Measurements from ENCODE around the gene ATP9A.
"Not testable (repeated sequence)": the region's sequence is repeated elsewhere in the genome, so short reads cannot be mapped to it uniquely, and the experiment has no call there.

Gene ATP9A

DNA sequence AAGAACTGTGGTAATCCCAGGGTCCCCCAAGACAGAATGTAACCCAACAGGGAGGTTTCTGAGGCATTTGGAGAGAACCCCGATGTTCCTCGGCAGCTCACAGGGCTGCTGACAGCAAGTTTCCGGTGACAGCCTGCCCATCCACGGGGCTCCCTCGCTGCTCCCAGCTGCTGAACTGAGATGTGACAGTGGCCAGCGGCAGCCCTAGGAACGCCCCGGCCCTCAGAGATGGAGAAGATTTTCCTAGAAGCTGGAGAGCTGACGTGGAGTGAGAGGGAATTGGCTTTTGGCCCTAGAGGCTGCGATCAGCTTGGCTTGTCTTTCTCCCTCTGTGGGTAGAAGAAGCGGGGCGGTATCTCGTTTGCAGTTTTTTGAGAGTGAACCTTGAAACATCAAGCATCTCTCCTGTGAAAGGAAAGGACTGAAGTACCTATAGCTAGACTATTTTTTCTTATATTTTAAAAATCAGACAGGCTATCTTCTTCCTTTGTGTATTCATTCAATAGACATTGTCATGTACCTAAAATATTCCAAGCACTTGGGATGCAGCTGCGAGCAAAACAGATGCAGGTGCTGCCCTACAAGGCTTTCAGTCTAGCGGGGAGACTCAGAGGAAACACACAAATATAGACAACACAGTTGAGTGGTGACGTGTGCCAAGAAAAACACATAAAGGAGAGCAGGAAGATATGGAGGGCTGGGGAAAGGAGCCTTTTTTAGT, 197.3 kb downstream of the ATP9A start:
- no peak for DNase-seq (ENCODE audit: low read depth)

DNA sequence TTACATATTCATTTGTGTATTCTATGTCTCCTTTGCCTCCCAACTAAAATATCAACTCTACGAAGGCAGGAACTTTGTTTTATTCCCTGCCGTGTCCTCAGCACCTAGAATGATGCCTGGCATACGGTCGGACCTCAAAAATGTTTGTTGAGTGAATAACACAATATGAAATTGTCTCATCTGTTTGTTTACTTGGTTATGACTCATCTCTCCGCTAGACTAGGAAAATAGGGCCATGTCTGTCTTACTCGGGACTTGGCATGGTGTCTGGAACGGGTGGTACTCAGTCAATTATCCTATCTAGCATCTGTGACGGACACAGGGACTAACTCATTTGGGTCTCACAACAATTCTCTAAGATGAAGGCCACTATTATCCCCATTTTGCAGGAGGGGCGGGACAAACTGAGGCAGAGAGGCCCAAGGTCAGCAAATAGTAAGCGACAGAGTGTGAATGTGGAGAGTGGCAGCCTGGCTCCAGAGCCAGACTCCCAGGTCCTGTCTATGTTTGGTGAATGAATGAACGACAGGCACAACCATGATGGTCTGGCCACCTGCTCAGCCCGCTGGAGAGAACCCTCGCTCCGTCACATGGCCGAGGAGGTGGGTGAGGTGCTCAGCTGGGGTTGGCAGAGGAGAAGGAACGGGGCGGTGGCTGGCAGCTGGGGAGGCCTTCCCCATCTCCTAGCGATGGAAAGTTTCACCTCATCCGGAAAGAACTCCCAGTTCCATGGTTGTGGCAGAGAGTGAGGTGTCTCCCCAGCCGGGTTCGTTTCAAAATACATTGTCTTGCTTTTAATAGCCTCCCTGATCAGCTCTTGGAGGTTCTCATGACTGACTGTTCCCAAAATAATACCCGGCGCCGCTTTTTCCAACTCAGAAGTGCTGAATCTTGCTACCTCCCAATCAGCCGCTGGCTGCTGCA, 198.1 kb downstream of the ATP9A start:
- no peak for DNase-seq (ENCODE audit: low read depth)

DNA sequence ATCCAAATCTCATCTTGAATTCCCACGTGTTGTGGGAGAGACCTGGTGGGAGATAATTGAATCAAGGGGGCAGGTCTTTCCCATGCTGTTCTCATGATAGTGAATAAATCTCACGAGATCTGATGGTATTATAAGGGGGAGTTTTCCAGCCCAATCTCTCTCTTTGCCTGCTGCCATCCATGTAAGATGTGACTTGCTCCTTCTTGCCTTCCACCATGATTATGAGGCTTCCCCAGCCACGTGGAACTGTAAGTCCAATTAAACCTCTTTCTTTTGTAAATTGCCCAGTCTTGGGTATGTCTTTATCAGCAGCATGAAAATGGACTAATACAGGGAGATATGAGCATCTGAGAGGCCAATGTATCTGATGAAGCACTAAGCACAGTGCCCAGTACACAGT, 199.7 kb downstream of the ATP9A start:
- DNase-seq (ENCODE audit: low read depth): not testable (repeated sequence)

DNA sequence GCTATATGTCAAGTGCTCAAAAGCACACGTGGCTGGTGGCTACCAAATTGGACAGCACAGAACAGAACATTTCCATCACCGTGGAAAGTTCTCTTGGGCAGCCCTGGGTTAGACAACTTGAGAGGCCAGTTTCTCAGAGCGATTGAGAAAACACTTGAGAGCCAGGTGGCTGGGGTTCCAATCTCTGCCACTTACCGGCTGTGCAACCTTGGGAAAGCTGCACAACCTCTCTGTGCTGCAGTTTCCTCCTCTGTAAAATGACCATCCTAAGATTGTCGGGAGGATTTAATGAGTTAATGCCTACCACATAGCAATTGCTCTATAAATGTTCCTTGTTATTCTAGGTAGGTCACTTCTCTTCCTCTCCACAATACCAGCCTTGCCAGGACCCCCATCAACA, 200.6 kb downstream of the ATP9A start:
- DNase-seq (ENCODE audit: low read depth): no peak

DNA sequence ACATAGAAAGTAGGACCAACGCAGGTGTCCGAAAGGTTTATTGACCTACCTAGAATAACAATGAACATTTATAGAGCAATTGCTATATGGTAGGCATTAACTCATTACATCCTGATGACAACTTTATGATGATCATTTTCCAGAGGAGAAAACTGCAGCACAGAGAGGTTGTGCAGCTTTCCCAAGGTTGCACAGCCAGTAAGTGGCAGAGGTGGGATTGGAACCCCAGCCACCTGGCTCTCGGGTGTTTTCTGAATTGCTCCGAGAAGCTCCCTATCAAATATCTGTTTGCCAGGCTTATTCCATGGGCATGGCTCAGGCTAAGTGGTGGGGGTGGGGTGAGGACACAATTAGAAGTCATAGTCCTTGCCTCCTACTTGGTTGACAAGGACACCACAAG, 201.6 kb downstream of the ATP9A start:
- no peak for DNase-seq (ENCODE audit: low read depth)

DNA sequence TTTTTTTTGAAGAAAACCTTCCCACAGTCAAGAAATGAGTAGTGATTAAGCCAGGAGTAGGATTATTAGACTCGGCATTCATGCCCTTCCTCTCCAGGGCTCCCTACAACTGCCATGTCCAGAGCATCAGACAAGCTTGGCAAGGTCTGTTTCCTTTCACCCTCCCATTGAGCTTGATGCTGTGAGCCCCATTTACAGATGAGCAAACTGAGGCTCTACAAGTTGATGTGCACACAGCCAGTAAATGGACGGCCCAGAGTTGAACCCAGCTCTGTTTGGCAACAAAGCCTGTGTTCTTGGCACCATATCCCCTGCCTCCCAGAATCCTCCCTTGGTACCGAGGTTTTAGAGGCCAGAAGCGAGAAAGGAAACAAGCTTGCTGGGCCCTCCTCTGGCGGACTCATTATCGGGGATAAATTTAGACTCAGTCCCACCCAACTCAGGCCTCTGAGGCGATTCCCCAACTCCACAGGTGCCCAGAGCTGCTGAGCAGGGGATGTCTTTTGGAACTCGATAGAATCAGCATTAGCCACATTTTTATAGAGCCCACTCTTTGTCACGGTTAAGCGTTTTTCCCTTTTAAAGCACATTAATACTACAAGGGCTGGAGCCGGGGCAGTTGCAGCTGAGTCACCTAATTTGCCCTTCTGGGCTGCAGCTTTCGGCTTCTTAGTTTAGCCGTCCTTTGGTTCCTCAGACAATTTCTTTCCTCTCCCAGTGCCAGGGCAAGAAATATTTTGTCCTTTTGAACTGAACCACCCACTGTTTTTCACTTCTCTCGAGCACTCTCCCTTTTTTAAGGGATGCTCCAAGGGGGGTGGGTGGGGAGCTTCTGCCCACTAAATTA, 202.7 kb downstream of the ATP9A start:
- no peak for DNase-seq (ENCODE audit: low read depth)

DNA sequence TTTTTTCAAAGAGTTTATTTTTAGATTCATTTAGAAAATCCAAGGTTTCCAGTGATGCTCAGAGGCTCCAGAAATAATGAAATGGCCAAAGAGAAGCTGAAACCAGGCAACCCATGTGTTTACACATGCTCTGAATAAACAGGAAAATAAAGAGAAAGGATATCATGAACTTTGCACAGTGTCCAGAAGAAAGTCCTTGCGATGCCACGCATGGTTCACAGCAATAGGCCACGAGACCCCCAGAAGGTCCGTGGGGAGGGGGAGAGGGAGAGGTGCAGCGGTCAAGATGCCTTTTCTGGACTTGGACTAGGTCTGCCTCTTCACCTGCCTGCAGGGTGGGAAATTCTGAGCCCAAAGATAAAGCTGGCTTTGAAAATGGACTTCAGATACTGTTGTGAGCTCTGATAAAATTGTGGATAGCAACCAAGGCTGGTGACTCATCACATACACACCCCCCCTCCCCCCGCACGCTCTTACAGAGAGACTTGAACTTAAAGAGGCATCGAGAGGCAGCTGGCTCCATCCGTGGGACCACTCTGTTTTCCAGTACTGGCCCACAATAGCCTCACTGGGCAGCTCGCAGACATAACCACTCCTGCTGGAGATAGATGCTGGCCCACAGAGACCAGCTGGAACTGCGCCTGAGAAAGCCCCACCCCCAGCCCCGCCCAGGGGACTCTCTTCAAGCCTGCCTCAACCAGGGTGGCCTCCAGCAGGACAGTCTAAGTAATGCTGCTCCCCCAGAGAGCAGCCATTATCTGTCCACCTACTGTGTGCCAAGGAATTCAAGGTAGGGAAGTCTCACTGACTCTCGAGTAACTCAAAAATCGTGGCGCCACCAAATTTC, 204.5 kb downstream of the ATP9A start:
- DNase-seq (ENCODE audit: low read depth): no peak

DNA sequence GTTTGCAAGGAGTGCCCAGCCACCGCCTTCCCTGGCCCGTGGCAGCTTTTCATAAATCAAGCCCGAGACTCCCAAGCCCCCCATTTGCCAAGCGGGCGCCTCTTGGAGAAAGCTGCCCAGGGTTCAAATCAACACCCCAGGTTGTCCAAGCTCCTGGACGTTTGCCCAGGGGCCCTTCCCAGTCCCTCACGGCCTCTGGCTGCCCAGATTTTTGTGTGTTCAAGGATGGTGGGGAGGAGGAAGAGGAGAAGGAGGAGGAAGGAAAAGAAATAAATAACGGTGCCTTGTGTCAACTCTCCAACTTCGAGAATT, 205.1 kb downstream of the ATP9A start:
- no peak for DNase-seq (ENCODE audit: low read depth)

DNA sequence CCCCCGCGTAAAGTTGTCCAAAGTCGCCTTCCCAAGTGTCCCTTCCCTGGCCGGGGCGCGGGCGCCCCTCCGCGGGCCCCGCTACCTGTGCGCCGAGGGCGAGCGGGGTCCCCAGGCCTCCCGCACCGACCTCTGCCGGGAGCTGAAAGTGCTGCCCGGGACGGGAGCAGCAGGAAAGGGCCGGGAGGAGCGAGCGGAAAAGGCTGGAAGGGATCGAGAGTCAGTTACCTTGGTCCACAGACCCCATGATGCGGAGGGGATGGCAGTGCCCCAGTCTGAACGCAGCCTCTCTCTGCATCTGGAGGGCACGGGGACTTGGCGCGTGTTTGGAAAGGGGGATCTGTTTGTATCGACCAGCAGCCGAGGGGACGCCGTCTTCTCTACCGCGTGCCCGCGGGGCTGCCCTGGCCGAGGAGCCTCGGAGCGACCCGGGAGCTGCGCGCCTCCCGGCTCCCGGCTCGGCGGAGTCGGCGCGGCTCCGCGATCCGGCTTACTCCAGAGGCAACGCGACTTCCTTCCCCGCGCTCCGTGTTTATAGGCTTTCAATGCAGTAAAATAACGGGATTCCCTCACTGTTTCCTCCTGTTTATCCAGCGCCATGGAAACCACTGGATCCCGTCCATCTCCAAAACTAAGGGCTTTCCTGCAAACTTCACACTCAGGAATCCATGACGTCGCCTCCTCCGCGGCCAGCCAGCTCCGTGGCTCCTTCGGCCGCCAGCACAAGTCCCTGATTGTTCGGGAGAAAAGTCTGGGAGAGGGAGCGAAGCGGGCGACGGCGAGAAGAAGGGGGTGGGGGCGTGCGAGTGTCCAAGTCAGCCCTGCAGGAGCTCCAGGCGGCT, 205.6 kb downstream of the ATP9A start:
- no peak for DNase-seq (ENCODE audit: low read depth)

DNA sequence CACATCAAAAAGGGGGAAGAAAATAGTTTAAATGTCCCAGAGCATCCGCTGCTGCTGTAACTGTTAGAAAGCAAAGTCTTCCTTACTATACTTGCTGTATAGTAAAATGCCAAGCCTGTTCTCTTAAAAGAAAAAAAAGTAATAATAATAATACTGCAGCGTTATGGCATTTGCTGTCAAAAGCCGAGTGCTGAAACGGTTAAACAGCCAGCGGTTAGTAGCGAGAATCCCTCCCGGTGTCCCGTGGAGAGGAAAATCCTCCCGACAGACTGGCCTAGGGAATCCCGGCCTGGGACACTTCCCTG, 206.2 kb downstream of the ATP9A start:
- DNase-seq (ENCODE audit: low read depth): no peak

DNA sequence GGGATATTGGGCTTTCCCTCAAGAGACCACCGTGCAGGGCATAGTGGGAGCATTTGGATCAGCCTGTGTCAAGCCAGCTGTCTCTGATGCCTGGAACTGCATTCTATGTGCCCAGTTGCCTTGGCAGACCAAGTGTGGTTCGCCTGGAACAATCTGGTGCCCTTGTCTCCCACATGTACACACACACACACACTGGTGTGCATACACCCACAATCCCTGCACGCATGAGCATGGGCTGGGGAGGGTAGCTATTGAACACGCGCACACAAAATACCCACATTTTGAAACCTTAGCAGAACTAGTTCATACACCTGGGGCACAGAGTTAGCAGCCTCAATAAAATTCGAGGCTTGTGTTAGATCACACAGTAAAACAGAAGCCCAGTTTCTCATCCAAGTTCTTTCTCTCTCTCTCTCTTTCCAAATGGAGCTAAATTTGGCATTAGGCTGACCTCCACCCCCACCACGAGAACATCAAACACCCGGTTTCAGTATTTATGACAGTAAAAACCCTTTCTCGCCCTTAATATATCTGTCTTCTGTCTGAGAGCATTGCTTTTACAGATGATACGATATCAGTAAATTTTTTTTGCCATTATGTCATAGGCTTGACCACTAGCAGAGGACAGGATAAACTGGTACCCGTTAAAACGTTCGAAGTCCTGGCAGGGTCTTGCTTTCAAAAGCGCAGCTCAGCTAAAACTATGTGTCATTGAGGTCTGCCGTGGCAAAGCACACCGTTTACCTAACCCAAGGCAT, 207.5 kb downstream of the ATP9A start:
- DNase-seq (ENCODE audit: low read depth): no peak

DNA sequence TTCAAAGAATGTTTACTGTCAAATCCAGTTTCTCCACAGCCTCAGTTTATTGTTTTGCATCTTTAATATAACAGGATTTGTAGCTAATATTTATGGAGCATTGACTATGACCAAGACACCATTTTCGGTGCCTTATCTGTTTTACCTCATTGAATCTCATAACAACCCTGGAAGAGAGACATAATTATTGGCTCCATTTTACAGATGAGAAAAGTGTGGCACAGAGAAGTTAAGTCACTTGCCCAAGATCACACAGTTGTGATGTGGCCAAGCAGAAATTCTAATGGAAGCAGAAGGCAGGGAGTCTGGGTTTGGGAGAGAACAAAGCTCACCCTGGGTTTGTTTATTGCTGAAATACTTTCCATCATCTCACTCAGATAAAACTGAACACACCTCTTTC, 208.1 kb downstream of the ATP9A start:
- DNase-seq (ENCODE audit: low read depth): no peak

DNA sequence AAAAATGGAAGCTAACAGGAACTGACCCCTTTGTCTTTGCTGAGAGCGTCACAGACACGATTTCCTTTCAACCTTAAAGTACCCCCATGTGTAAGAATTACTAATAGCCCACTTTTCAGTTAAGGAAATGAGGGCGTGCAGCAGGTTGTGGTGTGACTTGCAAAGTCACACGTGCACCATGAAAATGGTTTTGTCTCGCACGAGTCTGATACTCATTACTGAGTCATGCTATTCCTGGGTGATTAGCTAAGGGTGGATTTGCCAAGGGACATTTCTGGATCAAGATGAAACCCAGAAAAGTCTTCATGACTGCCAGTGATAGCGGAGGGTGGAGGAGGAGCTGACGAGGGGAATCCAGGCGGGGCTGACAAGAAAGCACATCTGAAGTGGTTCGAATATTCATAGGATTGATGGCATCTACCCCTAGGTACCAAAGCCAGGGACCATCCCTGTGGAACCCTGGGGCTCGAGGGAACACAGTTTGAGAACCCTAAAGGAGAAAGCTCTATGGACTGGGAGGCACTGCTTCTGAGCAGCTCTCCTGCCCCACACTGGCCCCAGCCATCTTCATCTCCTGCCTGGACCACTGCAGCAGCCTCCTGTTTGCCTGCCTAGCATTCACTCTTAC, 213.5 kb downstream of the ATP9A start:
- DNase-seq (ENCODE audit: low read depth): no peak

DNA sequence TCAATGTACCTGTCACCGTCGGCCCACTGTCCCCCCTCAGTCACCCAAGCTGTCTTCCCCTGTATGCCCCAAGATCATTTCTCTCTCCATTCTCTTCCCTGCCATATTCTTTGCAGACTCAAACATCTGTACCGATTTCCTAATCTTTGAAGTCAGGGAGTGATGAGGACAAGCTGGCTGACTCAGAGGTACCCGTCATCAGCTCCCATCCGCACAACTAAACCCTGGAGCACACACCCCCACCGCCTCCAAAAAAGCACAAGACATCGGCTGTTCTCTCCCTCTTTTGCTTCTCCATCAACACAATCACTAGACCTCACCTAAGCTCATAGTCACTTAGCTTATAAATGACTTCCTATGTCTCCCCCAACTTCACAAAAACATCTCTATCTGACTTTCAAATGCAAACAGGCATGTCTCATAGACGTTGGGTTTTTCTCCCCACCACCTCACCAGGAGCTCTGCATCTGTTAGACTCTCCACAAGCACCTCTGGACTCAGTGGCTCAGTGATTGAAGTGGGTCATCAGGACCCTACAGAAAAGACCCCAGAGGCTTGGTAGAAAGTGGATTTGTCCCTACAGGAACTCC, 214.2 kb downstream of the ATP9A start:
- no peak for DNase-seq (ENCODE audit: low read depth)

DNA sequence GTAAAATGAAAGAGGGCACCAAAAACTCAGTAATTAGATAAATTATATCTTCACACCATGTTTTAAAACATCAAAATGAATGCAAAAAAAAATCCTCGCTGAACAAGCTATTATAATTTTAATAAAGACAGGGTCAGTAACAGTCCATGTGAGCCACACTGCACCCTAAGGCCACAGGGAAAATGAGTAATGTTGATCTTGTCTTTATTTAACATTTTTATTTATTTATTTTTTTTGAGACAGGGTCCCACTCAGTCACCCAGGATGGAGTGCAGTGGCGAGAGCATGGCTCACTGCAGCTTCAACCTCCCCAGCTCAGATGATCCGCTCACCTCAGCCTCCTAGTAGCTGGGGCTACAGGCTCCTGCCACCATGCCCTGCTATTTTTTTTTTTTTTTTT, 217.0 kb downstream of the ATP9A start:
- DNase-seq (ENCODE audit: low read depth): no peak

DNA sequence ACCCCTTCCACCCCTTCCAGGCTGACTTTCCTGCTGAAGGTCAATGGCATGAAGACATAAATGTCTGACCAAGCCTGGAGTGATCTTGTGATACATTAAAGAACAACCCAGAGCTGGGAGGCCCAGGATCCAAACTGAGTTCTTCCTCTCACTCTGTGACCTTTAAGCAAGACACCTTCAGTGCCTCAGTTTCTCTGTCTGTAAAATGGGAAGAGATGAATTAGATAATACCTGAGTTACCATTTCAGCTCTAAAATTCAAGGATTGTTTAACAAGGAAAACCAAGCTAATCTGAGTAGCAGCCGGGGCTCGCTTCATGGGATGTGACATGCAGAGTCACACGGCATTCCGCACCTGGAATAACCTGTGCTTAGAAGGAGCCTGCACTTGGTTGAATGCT, 218.7 kb downstream of the ATP9A start:
- no peak for DNase-seq (ENCODE audit: low read depth)

DNA sequence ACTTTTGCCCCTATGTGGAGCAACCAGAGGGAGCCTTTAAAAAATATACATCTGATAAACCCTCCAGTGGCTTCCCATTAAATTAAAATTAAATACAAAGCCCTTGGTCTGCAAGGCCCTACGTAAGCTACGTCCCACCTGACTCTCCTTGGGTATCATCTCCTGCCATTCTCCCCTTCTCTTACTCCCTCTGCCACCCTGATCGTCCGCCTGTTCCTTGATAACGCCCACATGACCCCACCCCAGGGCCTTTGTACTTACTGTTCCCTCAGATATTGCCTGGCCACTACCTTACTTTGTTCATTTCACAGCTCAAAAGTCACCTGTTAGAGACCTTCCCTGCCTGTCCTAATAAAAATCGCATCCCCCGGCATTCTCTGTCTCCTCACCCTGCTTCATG, 220.2 kb downstream of the ATP9A start:
- no peak for DNase-seq (ENCODE audit: low read depth)

Measured in stimulated activated CD8-positive, alpha-beta memory T cell treated with anti-CD3 and anti-CD28 coated beads, Interleukin-12 subunit alpha, Interleukin-12 subunit beta, amount 100 ng/mL, for 4 hours (primary cell).